Breast epithelium (tissue), 3 donors: ENCODE measurements around the gene KRT15.

Experiments used
- CTCF ChIP-seq, 3 donors: fragments of 450-650 bp; IDR thresholded peaks; one replicate each; pipeline ENCODE4 v1.5.1; 2016 to 2017; ENCODE audit warnings: antibody characterized with exemption in 3 of 3, mild to moderate bottlenecking in 3 of 3, moderate library complexity in 3 of 3
- POLR2AphosphoS5 ChIP-seq, 3 donors: sonication (generic); formaldehyde crosslinking; IDR thresholded peaks; one replicate each; pipeline ENCODE4 v1.6.1; 2017; ENCODE audit warnings: antibody characterized with exemption in 3 of 3

- TF ChIP-seq POLR2AphosphoS5 (IDR thresholded peaks at IDR 0.05) (no peak), CTCF (IDR thresholded peaks at IDR 0.05) (no peak)
These were observed 19.9 kb upstream of the KRT15 start for GRCh38 chr17:41538565-41538991.
